Measurements from ENCODE around the gene TTYH2. TPM values are rescaled to one million over a fixed set of nuclear protein-coding genes. Genes with fewer than 3 reads are reported as not detected.
"Not testable (repeated sequence)": the region's sequence is repeated elsewhere in the genome, so short reads cannot be mapped to it uniquely, and the experiment has no call there.

TTYH2 gene
- total RNA-seq, 1 donor from 2014 or later: 16.8 TPM

DNA sequence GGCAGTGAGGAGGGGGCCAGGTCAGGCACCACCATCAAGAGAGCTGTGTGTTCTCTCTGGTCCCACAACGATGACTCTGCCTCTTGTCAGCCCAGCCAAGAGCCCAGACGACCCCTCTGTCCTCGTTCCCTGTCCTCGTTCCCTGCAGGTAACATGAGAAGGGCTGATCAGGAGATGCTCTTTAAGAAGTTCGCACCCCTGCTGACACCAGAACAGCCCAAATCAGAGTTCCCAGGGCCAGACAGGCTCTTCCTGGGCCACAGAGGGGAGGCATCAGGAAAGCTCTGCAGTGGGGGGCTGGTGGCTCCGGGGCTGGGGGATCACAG lies 47.1 kb downstream of the TTYH2 start:
- H3K27me3 Mint-ChIP-seq (ENCODE audit: low read depth): peaks cover 40% of the 10 kb centered on the region
- no peak overlapping the region for H3K4me3 Mint-ChIP-seq
- H3K9me3 Mint-ChIP-seq: no peaks in the 10 kb centered on the region
- no peaks in the 10 kb centered on the region for H3K36me3 Mint-ChIP-seq
- no peak overlapping the region for H3K27ac Mint-ChIP-seq
- no peak for DNase-seq (ENCODE audit: low spot score in 2 of 2, unreplicated experiment in 2 of 2)
- TF ChIP-seq, protein P1, sequence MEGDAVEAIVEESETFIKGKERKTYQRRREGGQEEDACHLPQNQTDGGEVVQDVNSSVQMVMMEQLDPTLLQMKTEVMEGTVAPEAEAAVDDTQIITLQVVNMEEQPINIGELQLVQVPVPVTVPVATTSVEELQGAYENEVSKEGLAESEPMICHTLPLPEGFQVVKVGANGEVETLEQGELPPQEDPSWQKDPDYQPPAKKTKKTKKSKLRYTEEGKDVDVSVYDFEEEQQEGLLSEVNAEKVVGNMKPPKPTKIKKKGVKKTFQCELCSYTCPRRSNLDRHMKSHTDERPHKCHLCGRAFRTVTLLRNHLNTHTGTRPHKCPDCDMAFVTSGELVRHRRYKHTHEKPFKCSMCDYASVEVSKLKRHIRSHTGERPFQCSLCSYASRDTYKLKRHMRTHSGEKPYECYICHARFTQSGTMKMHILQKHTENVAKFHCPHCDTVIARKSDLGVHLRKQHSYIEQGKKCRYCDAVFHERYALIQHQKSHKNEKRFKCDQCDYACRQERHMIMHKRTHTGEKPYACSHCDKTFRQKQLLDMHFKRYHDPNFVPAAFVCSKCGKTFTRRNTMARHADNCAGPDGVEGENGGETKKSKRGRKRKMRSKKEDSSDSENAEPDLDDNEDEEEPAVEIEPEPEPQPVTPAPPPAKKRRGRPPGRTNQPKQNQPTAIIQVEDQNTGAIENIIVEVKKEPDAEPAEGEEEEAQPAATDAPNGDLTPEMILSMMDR (IDR thresholded peaks at IDR 0.05; ENCODE audit: unreplicated experiment): no peak
- H3K4me1 Mint-ChIP-seq: no peaks in the 10 kb centered on the region

- peaks cover 39% of the 10 kb centered on the region for H3K27me3 Mint-ChIP-seq (ENCODE audit: low read depth)
- H3K4me1 Mint-ChIP-seq: no peaks in the 10 kb centered on the region
- no peaks in the 10 kb centered on the region for H3K36me3 Mint-ChIP-seq
- TF ChIP-seq, protein P1 (IDR thresholded peaks at IDR 0.05; ENCODE audit: unreplicated experiment): no peak
- H3K4me3 Mint-ChIP-seq: no peak overlapping the region
- no peaks in the 10 kb centered on the region for H3K9me3 Mint-ChIP-seq
- DNase-seq (ENCODE audit: low spot score in 2 of 2, unreplicated experiment in 2 of 2): no peak
- no peak overlapping the region for H3K27ac Mint-ChIP-seq
These were observed 49.2 kb downstream of the TTYH2 start for GRCh38 chr17:74262601-74263000.

DNA sequence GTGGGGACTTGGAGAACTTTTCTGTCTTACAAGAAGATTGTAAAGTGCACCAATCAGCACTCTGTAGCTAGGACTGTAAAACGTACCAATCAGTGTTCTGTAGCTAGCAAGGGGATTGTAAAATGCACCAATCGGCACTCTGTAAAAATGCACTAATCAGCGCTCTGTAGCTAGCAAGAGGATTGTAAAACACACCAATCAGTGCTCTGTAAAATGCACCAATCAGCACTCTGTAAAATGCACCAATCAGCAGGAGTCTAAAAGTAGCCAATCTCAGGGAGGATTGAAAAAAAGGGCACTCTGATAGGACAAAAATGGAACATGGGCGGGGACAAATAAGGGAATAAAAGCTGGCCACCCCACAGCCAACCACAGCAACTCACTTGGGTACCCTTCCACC lies 53.7 kb downstream of the TTYH2 start:
- H3K4me1 Mint-ChIP-seq; H3K27ac Mint-ChIP-seq; H3K4me3 Mint-ChIP-seq; DNase-seq (ENCODE audit: low spot score in 2 of 2, unreplicated experiment in 2 of 2); H3K9me3 Mint-ChIP-seq; H3K36me3 Mint-ChIP-seq: not testable (repeated sequence)
- peaks cover 14% of the 10 kb centered on the region for H3K27me3 Mint-ChIP-seq (ENCODE audit: low read depth)

GRCh38 chr17:74267579-74267978 lies 54.2 kb downstream of the TTYH2 start:
- peaks cover 19% of the 10 kb centered on the region for H3K27me3 Mint-ChIP-seq (ENCODE audit: low read depth)
- TF ChIP-seq, protein P1 (IDR thresholded peaks at IDR 0.05; ENCODE audit: unreplicated experiment): no peak
- H3K9me3 Mint-ChIP-seq: no peaks in the 10 kb centered on the region
- H3K4me1 Mint-ChIP-seq: no peaks in the 10 kb centered on the region
- H3K36me3 Mint-ChIP-seq: no peaks in the 10 kb centered on the region
- no peak overlapping the region for H3K4me3 Mint-ChIP-seq
- DNase-seq (ENCODE audit: low spot score in 2 of 2, unreplicated experiment in 2 of 2): no peak
- no peak overlapping the region for H3K27ac Mint-ChIP-seq

GRCh38 chr17:74267987-74268499 lies 54.7 kb downstream of the TTYH2 start:
- Mint-ChIP-seq H3K4me3 (no peak overlapping the region), H3K27me3 (ENCODE audit: low read depth) (peaks cover 23% of the 10 kb centered on the region), H3K9me3 (no peaks in the 10 kb centered on the region), H3K4me1 (no peaks in the 10 kb centered on the region), H3K36me3 (no peaks in the 10 kb centered on the region), H3K27ac (no peak overlapping the region)
- TF ChIP-seq, protein P1 (IDR thresholded peaks at IDR 0.05; ENCODE audit: unreplicated experiment): no peak
- DNase-seq (ENCODE audit: low spot score in 2 of 2, unreplicated experiment in 2 of 2): no peak

GRCh38 chr17:74268558-74268957 lies 55.2 kb downstream of the TTYH2 start:
- TF ChIP-seq, protein P1 (IDR thresholded peaks at IDR 0.05; ENCODE audit: unreplicated experiment): no peak
- Mint-ChIP-seq H3K9me3 (no peaks in the 10 kb centered on the region), H3K27me3 (ENCODE audit: low read depth) (peaks cover 29% of the 10 kb centered on the region)

More at GRCh38 chr17:74268558-74268957, 55.2 kb downstream of the TTYH2 start:
- no peak overlapping the region for H3K4me3 Mint-ChIP-seq
- no peaks in the 10 kb centered on the region for H3K4me1 Mint-ChIP-seq
- no peak for DNase-seq (ENCODE audit: low spot score in 2 of 2, unreplicated experiment in 2 of 2)
- no peaks in the 10 kb centered on the region for H3K36me3 Mint-ChIP-seq
- no peak overlapping the region for H3K27ac Mint-ChIP-seq
